HEK293 (cell line): ENCODE data around the gene PAK4.

Experiments used
- CTCF ChIA-PET: fragments of 350-600 bp; formaldehyde crosslinking; extraction: SDS; loops from one replicate; lab custom pipeline; 2021; ENCODE audit warnings: antibody characterized with exemption; lab: Yijun Ruan, JAX
- POLR2A ChIA-PET: fragments of 300-600 bp; formaldehyde crosslinking; extraction: SDS; loops from one replicate; lab custom pipeline; 2020; ENCODE audit warnings: antibody characterized with exemption, inconsistent platforms; lab: Yijun Ruan, JAX
- H3K27ac ChIP-seq: fragments of 200-500 bp; sonication (Bioruptor generic); 2 replicates; pipeline ENCODE4 v1.5.1; 2014; ENCODE audit warnings: low read depth, low read length, control low read depth, inconsistent platforms; ENCODE audit errors: extremely low read depth
- H3K36me3 ChIP-seq, 2 experiments: fragments of 200-500 bp in 1 of 2; sonication (Bioruptor generic) in 1 of 2; 1 replicate in 1 of 2; 2 replicates in 1 of 2; pipeline ENCODE4 v1.5.1; 2014 to 2017; ENCODE audit warnings: inconsistent platforms in 2 of 2, low read length in 2 of 2; ENCODE audit not compliant: control insufficient read depth in 2 of 2, insufficient read depth in 1 of 2
- H3K4me1 ChIP-seq: fragments of 200-500 bp; sonication (Bioruptor generic); 2 replicates; pipeline ENCODE4 v1.5.1; 2014; ENCODE audit warnings: mild to moderate bottlenecking, low read length, inconsistent platforms; ENCODE audit not compliant: control insufficient read depth, insufficient read depth
- H3K4me3 ChIP-seq: 2 replicates; pipeline ENCODE4 v1.5.1; 2011; ENCODE audit warnings: low read depth, mild to moderate bottlenecking, control low read depth, low read length, moderate library complexity
- H3K9me3 ChIP-seq: fragments of 200-500 bp; sonication (Bioruptor generic); 2 replicates; pipeline ENCODE4 v1.5.1; 2014; ENCODE audit warnings: low read depth, low read length, inconsistent platforms; ENCODE audit not compliant: control insufficient read depth, insufficient read depth
- GFI1B ChIP-seq: fragments of 450-650 bp; formaldehyde crosslinking; IDR thresholded peaks from 2 replicates; pipeline ENCODE4 v1.5.1; 2016; ENCODE audit warnings: missing biosample characterization, missing genetic modification characterization
- KLF1 ChIP-seq: fragments of 450-650 bp; formaldehyde crosslinking; IDR thresholded peaks from 2 replicates; pipeline ENCODE4 v1.5.1; 2016; ENCODE audit warnings: missing biosample characterization, missing genetic modification characterization
- KLF10 ChIP-seq: fragments of 450-650 bp; IDR thresholded peaks from 2 replicates; pipeline ENCODE4 v1.5.1; 2018; ENCODE audit warnings: missing biosample characterization, mild to moderate bottlenecking, missing genetic modification characterization
- SP3 ChIP-seq: fragments of 450-650 bp; formaldehyde crosslinking; IDR thresholded peaks from 2 replicates; pipeline ENCODE4 v1.5.1; 2016; ENCODE audit warnings: missing biosample characterization, missing genetic modification characterization
- SP7 ChIP-seq: fragments of 450-650 bp; formaldehyde crosslinking; IDR thresholded peaks from 2 replicates; pipeline ENCODE4 v1.5.1; 2016; ENCODE audit warnings: missing biosample characterization, missing genetic modification characterization
- TCF7L2 ChIP-seq: IDR thresholded peaks from 2 replicates; pipeline ENCODE4 v1.6.1; 2011; ENCODE audit warnings: low read depth, mild to moderate bottlenecking, inconsistent platforms, low read length, moderate library complexity, borderline replicate concordance
- ZBTB17 ChIP-seq: fragments of 450-650 bp; formaldehyde crosslinking; IDR thresholded peaks from 2 replicates; pipeline ENCODE4 v1.5.1; 2016; ENCODE audit warnings: missing biosample characterization, missing genetic modification characterization
- ZEB2 ChIP-seq: fragments of 450-650 bp; formaldehyde crosslinking; IDR thresholded peaks from 2 replicates; pipeline ENCODE4 v1.5.1; 2016; ENCODE audit warnings: missing biosample characterization, missing genetic modification characterization
- ZNF121 ChIP-seq: fragments of 450-650 bp; formaldehyde crosslinking; IDR thresholded peaks from 2 replicates; pipeline ENCODE4 v1.5.1; 2016; ENCODE audit warnings: missing biosample characterization, missing genetic modification characterization
- ZNF202 ChIP-seq: fragments of 450-650 bp; formaldehyde crosslinking; IDR thresholded peaks from 2 replicates; pipeline ENCODE4 v1.5.1; 2016; ENCODE audit warnings: missing biosample characterization, missing genetic modification characterization, borderline replicate concordance
- ZNF214 ChIP-seq: fragments of 450-650 bp; formaldehyde crosslinking; IDR thresholded peaks from 2 replicates; pipeline ENCODE4 v1.5.1; 2017; ENCODE audit warnings: missing biosample characterization, mild to moderate bottlenecking, missing genetic modification characterization, borderline replicate concordance
- ZNF549 ChIP-seq: fragments of 450-650 bp; IDR thresholded peaks from 2 replicates; pipeline ENCODE4 v1.5.1; 2018; ENCODE audit warnings: missing biosample characterization, missing genetic modification characterization, mild to moderate bottlenecking, inconsistent platforms, moderate library complexity
- ZNF670 ChIP-seq: fragments of 450-650 bp; formaldehyde crosslinking; IDR thresholded peaks from 2 replicates; pipeline ENCODE4 v1.5.1; 2016; ENCODE audit warnings: missing biosample characterization, missing genetic modification characterization, low read depth
- ZSCAN30 ChIP-seq: fragments of 450-650 bp; IDR thresholded peaks from 2 replicates; pipeline ENCODE4 v1.5.1; 2018; ENCODE audit warnings: missing biosample characterization, mild to moderate bottlenecking, missing genetic modification characterization, moderate library complexity
- TF ChIP-seq, protein P1 (sequence below): fragments of 450-650 bp; formaldehyde crosslinking; IDR thresholded peaks from 2 replicates; pipeline ENCODE4 v1.5.1; 2016; ENCODE audit warnings: missing biosample characterization, missing genetic modification characterization, borderline replicate concordance
- TF ChIP-seq, protein P2 (sequence below): fragments of 450-650 bp; formaldehyde crosslinking; IDR thresholded peaks from 2 replicates; pipeline ENCODE4 v1.5.1; 2016; ENCODE audit warnings: missing biosample characterization, missing genetic modification characterization
- TF ChIP-seq, protein P3 (sequence below): fragments of 450-650 bp; formaldehyde crosslinking; IDR thresholded peaks from 2 replicates; pipeline ENCODE4 v1.5.1; 2017; ENCODE audit warnings: missing biosample characterization, missing genetic modification characterization
- TF ChIP-seq, protein P4 (sequence below): fragments of 450-650 bp; IDR thresholded peaks from 2 replicates; pipeline ENCODE4 v1.5.1; 2018; ENCODE audit warnings: missing biosample characterization, missing genetic modification characterization
- TF ChIP-seq, protein P5 (sequence below): fragments of 450-650 bp; formaldehyde crosslinking; IDR thresholded peaks from 2 replicates; pipeline ENCODE4 v1.5.1; 2016; ENCODE audit warnings: missing biosample characterization, missing genetic modification characterization
- TF ChIP-seq, protein P6 (sequence below): fragments of 450-650 bp; formaldehyde crosslinking; IDR thresholded peaks from 2 replicates; pipeline ENCODE4 v1.5.1; 2016; ENCODE audit warnings: missing biosample characterization, missing genetic modification characterization
- TF ChIP-seq, protein P7 (sequence below): fragments of 450-650 bp; formaldehyde crosslinking; IDR thresholded peaks from 2 replicates; pipeline ENCODE4 v1.5.1; 2016; ENCODE audit warnings: missing biosample characterization, missing genetic modification characterization

Gene PAK4

DNA sequence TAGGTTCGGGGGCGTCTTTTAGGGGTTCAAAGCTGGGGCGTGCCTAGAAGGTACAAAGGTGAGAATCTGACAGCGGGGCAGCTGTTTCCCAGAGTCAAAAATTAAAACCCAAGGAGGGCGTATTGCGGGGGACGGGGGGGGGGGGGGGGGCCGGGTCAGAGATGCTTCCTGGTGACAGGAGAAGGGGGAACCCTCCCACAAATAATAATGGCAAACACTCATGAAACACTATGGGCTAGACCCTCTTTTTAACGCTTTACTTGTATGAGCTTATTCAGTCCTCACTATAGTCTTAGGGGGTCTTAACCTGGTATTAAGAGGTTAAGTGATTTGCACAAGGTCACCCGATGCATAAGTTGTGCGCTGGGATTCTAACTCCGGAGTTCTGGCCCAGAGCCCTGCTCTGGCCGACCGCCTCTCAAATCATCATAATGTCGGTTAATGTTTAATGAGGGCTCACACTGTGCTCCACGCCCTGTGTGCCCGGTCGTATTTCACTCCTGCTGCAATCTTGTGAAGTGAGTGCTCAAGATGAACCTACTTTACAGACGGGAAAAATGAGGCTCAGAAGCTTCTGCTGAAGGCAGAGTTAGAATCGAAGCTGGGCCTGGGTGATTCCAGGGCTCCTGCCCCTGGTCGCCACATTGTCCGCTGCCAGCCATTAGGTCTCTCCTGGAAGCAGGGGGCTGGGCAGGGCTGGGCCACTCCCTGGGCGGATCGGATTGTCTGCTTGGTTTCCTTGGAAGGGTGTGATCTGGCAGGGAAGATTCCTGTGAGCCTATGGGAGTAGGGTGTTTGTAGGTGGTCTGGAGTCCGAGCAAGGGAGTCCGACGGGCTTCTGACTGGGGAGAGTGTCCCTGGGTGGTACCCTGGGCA is 964 bp downstream of the PAK4 start:
- Histone ChIP-seq H3K4me1 (peaks cover 30% of the 10 kb centered on the region), H3K27ac (peak overlapping the region; percentile 88), H3K4me3 (peak overlapping the region; percentile 67), H3K36me3 (no peaks in the 10 kb centered on the region; a peak in 1 of 3 replicates), H3K9me3 (no peaks in the 10 kb centered on the region)
- ChIA-PET CTCF (interaction anchor here (0.9 to 3.0 kb wide), 6 partner anchors 15 to 376 kb away, joined by 3 to 19 read pairs (median 5); no protein-coding TSS in a partner anchor), POLR2A (interaction anchor here (0.5 to 2.1 kb wide), 8 partner anchors 9 to 309 kb away, joined by 3 to 6 read pairs (median 3); partner anchors contain the start of genes MED29, PAF1, RPS16 and SAMD4B)
- TF ChIP-seq, protein P1, sequence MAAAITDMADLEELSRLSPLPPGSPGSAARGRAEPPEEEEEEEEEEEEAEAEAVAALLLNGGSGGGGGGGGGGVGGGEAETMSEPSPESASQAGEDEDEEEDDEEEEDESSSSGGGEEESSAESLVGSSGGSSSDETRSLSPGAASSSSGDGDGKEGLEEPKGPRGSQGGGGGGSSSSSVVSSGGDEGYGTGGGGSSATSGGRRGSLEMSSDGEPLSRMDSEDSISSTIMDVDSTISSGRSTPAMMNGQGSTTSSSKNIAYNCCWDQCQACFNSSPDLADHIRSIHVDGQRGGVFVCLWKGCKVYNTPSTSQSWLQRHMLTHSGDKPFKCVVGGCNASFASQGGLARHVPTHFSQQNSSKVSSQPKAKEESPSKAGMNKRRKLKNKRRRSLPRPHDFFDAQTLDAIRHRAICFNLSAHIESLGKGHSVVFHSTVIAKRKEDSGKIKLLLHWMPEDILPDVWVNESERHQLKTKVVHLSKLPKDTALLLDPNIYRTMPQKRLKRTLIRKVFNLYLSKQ (tag by site-specific recombination): no peak
- TF ChIP-seq, protein P2, sequence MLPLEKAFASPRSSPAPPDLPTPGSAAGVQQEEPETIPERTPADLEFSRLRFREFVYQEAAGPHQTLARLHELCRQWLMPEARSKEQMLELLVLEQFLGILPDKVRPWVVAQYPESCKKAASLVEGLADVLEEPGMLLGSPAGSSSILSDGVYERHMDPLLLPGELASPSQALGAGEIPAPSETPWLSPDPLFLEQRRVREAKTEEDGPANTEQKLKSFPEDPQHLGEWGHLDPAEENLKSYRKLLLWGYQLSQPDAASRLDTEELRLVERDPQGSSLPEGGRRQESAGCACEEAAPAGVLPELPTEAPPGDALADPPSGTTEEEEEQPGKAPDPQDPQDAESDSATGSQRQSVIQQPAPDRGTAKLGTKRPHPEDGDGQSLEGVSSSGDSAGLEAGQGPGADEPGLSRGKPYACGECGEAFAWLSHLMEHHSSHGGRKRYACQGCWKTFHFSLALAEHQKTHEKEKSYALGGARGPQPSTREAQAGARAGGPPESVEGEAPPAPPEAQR (tag by site-specific recombination): no peak
- TF ChIP-seq SP7 (tag by site-specific recombination) (peak; percentile 85), ZEB2 (tag by site-specific recombination) (no peak; the same call in 1 of the 2 replicates), TCF7L2 (no peak), ZNF214 (tag by site-specific recombination) (no peak), ZNF549 (no peak), KLF1 (tag by site-specific recombination) (peak; percentile 100), GFI1B (tag by site-specific recombination) (0 out of 2 replicates have a peak, but pooled peaks have one; percentile 23), ZBTB17 (peak; percentile 81), ZNF121 (tag by site-specific recombination) (peak; percentile 72; the same call in 1 of the 2 replicates), ZNF202 (tag by site-specific recombination) (no peak), KLF10 (tag by site-specific recombination) (peak; percentile 66; the same call in 1 of the 2 replicates), ZNF670 (tag by site-specific recombination) (no peak), ZSCAN30 (tag by site-specific recombination) (peak; percentile 94), SP3 (peak; percentile 73)
- TF ChIP-seq, protein P3, sequence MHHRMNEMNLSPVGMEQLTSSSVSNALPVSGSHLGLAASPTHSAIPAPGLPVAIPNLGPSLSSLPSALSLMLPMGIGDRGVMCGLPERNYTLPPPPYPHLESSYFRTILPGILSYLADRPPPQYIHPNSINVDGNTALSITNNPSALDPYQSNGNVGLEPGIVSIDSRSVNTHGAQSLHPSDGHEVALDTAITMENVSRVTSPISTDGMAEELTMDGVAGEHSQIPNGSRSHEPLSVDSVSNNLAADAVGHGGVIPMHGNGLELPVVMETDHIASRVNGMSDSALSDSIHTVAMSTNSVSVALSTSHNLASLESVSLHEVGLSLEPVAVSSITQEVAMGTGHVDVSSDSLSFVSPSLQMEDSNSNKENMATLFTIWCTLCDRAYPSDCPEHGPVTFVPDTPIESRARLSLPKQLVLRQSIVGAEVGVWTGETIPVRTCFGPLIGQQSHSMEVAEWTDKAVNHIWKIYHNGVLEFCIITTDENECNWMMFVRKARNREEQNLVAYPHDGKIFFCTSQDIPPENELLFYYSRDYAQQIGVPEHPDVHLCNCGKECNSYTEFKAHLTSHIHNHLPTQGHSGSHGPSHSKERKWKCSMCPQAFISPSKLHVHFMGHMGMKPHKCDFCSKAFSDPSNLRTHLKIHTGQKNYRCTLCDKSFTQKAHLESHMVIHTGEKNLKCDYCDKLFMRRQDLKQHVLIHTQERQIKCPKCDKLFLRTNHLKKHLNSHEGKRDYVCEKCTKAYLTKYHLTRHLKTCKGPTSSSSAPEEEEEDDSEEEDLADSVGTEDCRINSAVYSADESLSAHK (tag by site-specific recombination): peak; percentile 74
- TF ChIP-seq, protein P4, sequence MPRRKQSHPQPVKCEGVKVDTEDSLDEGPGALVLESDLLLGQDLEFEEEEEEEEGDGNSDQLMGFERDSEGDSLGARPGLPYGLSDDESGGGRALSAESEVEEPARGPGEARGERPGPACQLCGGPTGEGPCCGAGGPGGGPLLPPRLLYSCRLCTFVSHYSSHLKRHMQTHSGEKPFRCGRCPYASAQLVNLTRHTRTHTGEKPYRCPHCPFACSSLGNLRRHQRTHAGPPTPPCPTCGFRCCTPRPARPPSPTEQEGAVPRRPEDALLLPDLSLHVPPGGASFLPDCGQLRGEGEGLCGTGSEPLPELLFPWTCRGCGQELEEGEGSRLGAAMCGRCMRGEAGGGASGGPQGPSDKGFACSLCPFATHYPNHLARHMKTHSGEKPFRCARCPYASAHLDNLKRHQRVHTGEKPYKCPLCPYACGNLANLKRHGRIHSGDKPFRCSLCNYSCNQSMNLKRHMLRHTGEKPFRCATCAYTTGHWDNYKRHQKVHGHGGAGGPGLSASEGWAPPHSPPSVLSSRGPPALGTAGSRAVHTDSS: no peak
- TF ChIP-seq, protein P5, sequence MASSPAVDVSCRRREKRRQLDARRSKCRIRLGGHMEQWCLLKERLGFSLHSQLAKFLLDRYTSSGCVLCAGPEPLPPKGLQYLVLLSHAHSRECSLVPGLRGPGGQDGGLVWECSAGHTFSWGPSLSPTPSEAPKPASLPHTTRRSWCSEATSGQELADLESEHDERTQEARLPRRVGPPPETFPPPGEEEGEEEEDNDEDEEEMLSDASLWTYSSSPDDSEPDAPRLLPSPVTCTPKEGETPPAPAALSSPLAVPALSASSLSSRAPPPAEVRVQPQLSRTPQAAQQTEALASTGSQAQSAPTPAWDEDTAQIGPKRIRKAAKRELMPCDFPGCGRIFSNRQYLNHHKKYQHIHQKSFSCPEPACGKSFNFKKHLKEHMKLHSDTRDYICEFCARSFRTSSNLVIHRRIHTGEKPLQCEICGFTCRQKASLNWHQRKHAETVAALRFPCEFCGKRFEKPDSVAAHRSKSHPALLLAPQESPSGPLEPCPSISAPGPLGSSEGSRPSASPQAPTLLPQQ (tag by site-specific recombination): peak; percentile 53; the same call in 1 of the 2 replicates
- TF ChIP-seq, protein P6, sequence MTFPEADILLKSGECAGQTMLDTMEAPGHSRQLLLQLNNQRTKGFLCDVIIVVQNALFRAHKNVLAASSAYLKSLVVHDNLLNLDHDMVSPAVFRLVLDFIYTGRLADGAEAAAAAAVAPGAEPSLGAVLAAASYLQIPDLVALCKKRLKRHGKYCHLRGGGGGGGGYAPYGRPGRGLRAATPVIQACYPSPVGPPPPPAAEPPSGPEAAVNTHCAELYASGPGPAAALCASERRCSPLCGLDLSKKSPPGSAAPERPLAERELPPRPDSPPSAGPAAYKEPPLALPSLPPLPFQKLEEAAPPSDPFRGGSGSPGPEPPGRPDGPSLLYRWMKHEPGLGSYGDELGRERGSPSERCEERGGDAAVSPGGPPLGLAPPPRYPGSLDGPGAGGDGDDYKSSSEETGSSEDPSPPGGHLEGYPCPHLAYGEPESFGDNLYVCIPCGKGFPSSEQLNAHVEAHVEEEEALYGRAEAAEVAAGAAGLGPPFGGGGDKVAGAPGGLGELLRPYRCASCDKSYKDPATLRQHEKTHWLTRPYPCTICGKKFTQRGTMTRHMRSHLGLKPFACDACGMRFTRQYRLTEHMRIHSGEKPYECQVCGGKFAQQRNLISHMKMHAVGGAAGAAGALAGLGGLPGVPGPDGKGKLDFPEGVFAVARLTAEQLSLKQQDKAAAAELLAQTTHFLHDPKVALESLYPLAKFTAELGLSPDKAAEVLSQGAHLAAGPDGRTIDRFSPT (tag by site-specific recombination): peak; percentile 67; the same call in 1 of the 2 replicates
- TF ChIP-seq, protein P7, sequence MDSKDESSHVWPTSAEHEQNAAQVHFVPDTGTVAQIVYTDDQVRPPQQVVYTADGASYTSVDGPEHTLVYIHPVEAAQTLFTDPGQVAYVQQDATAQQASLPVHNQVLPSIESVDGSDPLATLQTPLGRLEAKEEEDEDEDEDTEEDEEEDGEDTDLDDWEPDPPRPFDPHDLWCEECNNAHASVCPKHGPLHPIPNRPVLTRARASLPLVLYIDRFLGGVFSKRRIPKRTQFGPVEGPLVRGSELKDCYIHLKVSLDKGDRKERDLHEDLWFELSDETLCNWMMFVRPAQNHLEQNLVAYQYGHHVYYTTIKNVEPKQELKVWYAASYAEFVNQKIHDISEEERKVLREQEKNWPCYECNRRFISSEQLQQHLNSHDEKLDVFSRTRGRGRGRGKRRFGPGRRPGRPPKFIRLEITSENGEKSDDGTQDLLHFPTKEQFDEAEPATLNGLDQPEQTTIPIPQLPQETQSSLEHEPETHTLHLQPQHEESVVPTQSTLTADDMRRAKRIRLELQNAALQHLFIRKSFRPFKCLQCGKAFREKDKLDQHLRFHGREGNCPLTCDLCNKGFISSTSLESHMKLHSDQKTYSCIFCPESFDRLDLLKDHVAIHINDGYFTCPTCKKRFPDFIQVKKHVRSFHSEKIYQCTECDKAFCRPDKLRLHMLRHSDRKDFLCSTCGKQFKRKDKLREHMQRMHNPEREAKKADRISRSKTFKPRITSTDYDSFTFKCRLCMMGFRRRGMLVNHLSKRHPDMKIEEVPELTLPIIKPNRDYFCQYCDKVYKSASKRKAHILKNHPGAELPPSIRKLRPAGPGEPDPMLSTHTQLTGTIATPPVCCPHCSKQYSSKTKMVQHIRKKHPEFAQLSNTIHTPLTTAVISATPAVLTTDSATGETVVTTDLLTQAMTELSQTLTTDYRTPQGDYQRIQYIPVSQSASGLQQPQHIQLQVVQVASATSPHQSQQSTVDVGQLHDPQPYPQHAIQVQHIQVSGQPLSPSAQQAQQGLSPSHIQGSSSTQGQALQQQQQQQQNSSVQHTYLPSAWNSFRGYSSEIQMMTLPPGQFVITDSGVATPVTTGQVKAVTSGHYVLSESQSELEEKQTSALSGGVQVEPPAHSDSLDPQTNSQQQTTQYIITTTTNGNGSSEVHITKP (tag by site-specific recombination): peak; percentile 82
